Activated CD4-positive, alpha-beta T cell treated with anti-CD3 and anti-CD28 coated beads, Interleukin-10, Interleukin-2, amounts not matched to agents 100 ng/mL and 50 ng/mL, durations not matched to agents 16 hours and 8 hours (primary cell): Measurements from ENCODE around the gene DCBLD2.

ENCODE experiments used
- DNase-seq: peaks from one replicate; pipeline ENCODE4 v3.0.0-alpha.2; 2020

The DCBLD2 gene

DNA sequence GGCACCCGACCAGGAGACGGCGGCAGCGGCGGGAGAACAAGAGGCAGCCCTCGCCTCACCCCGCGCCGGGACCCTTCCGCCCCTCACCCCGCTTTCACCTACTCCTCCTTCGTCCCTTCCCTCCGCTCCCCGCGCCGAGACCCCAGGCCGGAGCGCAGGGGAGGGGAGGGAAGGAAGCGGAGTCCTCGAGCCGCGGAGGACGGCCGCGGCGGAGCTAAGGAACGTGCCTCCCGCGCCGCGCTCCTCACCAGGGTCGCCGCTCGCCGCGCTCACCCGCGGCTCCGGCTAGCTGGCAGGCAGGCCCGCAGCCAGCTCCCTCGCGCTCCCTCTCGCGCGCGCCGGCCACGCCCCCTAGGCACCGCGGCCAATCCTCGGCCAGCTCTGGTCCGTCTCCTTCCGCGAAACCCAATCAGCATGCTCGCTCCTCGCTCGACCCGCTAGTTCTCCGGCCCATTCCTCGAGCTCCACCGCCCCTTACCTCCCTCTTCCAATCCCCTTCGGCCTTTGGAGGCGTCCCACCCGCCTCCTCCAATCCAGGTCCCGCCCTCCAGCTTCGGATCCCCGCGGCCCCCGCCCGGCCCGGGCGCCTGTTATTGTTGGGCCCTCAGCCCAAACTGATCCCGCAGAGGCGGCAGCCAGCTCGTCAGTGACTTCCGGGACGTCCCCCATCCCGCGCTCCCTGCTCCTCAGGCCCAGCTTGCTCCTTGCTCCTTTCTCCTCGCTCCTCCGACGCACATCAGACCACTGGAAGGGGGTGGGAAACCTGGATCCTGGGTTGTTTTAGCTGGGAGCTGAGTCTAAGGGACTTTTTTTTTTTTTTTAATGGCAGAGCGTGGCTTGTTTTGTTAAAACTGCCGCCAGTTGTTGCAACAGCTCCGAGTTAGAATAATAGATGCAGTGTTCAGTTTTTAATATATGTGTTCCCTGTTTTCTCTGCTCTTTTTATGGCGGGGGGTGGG lies at the start of gene DCBLD2:
Gene DCBLD2 (minus strand): TSS at position 304 of the 959 bp plus-strand sequence. CDS start 369 bp downstream, outside the sequence.
- peak; percentile 97 for DNase-seq

DNA sequence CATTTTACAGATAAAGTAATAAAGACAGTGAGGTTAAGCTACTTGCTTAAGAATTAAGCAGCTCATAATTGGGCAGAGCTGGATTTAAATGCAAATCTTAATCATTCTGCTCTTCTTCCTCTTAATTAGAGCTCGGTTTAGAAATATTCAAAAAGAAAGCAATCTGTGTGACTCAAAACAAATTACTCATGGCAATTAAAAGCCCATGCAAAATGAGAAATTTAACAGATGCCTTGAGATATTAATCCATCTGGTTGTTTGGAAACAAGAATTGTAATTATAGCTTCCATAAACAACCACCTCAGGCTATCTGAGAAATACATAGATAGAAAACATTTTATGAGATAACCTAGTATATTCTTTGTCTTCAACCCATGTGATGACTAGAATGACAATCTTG lies 44.2 kb upstream of the DCBLD2 start:
- DNase-seq = no peak

- no peak for DNase-seq
These were observed 43.6 kb upstream of the DCBLD2 start for GRCh38 chr3:98945101-98945524.

GRCh38 chr3:98930413-98930812 lies 28.9 kb upstream of the DCBLD2 start:
- DNase-seq = no peak

DNA sequence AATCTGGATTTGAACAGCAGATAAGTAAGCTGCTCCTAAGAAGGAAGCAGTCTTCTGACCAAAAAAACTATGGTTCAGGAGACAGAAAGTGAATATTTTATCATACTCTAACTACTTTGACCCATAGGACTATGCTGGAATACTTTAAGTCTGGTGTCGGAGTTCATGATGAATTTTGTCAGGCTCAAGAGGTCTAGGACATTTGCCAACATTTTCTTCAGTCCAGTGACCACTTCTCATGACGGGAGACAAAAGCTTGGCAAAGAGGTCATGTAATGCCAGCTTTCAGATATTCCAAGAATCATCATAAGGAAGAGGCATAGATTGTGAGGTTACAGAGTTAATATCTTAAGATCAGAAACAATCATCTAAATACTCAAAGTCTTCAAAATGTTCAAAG lies 20.5 kb upstream of the DCBLD2 start:
- no peak for DNase-seq

DNA sequence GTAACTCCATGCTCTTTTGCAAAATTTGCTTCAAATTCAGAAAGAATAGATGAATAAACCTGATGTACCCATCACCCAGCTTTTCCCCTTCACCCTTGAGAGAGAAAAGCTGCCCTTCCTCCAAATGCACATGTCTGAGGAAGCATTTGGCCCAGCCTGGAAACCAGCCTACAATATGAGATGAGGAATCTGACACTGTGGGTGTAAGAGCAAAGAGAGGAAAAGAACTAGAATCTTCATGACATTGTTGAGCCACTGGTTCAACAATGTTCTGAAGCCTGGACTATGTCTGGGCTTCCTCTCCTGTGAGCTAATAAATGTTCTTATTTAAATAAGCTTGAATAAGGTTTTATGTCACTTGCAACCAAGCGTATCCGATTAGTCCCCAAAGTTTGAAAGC lies 18.7 kb upstream of the DCBLD2 start:
- DNase-seq = no peak

- DNase-seq = no peak
These were observed 17.1 kb upstream of the DCBLD2 start for GRCh38 chr3:98918586-98918985.

DNA sequence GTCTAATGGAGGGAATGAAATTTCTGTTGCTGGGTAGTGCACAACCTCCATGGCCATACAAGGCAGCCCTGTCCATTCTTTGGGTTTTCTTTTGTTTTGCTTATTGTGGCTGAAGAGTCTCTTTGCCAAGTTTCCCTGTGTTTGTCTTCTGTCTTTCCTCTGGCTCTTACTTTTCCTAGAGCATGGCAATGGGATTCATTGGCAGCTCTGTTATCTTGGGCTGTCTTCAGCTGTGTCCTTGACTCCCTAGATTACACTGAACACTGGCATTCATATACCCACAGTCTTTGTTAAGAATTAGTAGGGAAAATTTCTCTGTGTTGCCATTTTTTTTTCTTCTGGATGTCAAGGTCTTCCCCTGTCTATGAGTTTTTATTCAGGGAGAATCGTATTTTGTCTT lies 16.1 kb upstream of the DCBLD2 start:
- no peak for DNase-seq

DNA sequence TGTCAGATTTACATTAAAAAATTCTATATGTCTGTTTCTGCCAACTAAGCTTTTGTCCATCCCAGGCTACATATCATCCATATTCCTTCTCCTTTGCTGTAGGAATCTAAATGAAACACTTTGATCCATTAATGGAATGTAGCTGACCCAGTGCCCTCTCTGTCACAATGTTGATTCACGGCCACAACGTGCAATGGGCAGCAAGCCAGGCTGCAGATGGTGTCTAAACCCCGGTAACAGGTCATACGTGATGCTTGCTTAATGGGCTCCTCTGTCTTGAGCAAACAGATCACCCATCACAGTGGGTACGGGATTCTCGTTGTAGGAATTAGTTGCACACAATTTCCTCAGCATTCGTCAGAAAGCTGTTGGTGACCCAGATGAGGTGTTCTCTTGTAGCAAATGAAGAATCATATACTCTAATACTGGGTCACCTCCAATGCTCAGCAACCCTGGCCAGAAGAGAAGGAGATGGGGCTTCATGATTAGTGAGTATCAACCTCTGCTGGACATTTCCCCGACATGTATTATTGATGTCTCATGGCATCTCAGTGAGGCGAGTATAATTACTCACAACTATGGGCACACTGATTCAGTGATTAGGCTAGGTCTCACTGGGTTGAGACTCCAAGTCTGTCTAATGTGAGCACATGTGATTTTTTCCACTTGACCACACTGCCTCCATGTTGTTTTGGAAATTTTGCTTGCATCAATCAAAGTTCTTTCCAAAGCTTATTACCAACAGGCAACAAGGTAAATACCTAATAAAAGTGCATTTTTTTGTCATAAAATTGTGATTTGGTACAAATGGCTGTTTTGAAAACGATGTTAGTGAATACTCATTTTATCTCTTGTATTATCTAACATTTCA lies 12.9 kb upstream of the DCBLD2 start:
- no peak for DNase-seq

DNA sequence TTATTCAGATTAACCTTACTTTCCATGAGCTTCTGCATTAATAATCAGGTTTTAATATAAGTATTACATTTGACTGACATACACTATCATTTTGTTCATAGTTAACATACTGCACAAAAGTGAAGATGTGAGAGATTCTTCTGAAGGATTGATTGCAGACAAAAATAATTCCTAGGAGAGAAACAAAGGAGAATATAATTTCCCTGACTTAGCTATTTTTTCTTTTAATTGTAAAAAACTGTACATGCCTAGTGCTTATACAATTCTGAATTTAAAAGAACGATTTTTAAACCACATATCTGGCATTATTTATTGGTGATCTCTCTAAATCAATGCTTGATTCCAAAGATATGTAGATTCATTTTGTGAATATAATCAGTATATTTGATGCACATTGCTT lies 11.0 kb upstream of the DCBLD2 start:
- DNase-seq = no peak

DNA sequence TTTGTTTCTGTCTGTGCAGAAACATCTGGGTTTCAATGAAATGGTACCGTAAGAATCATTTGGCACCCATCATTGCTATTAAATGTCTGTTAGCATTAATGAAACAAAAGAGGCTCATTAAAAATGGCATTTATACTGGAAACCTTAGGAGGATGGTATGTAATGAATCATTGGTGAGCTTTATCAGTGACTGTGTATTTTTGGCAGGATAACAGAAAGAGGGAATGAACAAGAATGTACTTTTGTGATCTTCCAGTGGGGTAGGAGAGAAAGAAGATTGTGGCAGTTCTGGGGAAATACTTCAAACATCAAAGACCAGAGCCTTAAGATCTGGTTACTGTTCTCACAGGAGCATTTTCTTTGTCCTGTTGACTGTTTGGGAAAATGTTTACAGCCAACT lies 4.7 kb upstream of the DCBLD2 start:
- no peak for DNase-seq

- DNase-seq = peak; percentile 2
These were observed 2.4 kb upstream of the DCBLD2 start for GRCh38 chr3:98903705-98904481.

DNA sequence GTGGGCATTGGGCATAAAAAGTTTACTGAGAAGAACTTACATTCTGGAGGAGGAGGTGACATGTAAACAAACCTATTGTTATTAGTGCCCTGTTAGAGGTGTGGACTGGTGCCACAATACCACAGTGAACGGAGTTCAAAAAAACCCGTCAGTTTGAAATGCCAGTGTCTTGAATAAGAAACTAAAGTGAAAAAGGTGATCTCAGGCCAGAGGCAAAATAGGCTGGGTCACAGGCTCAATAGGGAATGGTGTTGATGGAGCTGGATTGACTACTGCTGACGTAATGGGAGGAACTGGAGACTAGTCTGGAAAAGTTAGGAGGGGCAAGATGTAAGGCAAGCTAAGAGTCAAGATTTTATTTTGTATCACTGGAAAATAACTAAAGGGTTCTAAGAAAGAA lies 1.6 kb upstream of the DCBLD2 start:
- DNase-seq = no peak

- DNase-seq = no peak
These were observed 851 bp upstream of the DCBLD2 start for GRCh38 chr3:98902351-98902740.

DNA sequence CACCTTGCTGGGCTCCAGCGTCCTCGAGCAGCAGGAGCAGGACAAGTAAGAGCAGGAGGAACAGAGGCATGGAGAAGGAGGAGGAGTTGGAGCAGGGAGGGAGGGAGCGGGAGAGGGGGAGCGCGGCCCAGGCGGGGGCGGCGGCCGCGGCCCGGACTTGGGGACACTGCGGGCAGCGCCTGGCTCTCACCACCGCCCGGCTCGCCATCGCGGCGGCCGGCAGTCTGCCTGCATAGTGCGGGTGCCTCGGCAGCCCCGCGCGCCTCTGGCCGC lies 440 bp downstream of the DCBLD2 start:
- peak; percentile 10 for DNase-seq

- DNase-seq = no peak
These were observed 1.0 kb downstream of the DCBLD2 start for GRCh38 chr3:98900265-98901118.

DNA sequence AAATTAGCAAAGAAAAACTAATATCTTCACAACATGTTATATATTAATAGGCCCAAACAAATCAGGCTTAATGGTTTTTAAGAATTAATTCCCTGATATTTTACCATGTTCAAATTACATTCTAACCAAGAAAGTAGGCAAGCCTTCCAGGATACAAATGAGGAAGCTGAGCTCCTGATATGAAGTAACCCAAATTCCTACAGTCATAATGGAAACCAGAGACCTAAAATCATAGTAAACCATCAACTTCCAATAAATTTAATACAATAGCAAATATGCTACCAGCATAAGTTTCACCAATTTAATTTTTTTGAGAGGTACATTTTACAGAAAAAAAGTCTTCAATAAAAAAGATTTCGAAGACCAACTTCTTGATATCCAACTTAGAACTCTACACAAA lies 3.8 kb downstream of the DCBLD2 start:
- no peak for DNase-seq

GRCh38 chr3:98894791-98895576 lies 6.5 kb downstream of the DCBLD2 start:
- DNase-seq = no peak

GRCh38 chr3:98893740-98894139 lies 7.8 kb downstream of the DCBLD2 start:
- no peak for DNase-seq

GRCh38 chr3:98892263-98892662 lies 9.2 kb downstream of the DCBLD2 start:
- no peak for DNase-seq
